Endothelial cell (in vitro differentiated cells): ENCODE data around the gene SWSAP1. TPM values are rescaled to one million over a fixed set of nuclear protein-coding genes. Genes with fewer than 3 reads are reported as not detected.
A peak's percentile ranks its signal among the peaks of the same experiment; 100 is the strongest.

Experiments
- DNase-seq: peaks from one replicate; pipeline ENCODE4 v3.0.0; 2021; ENCODE audit warnings: low spot score
- H3K27ac Mint-ChIP-seq: one replicate; pipeline ENCODE4 v1.8.0; 2021; ENCODE audit warnings: mixed read lengths, inconsistent platforms; ENCODE audit not compliant: unreplicated experiment
- H3K27me3 Mint-ChIP-seq: one replicate; pipeline ENCODE4 v1.8.0; 2021; ENCODE audit warnings: mild to moderate bottlenecking, moderate library complexity, mixed read lengths, inconsistent platforms; ENCODE audit not compliant: unreplicated experiment
- H3K36me3 Mint-ChIP-seq: one replicate; pipeline ENCODE4 v1.8.0; 2021; ENCODE audit warnings: mild to moderate bottlenecking, low read depth, mixed read lengths, inconsistent platforms; ENCODE audit not compliant: unreplicated experiment
- H3K4me1 Mint-ChIP-seq: one replicate; pipeline ENCODE4 v1.8.0; 2021; ENCODE audit warnings: mild to moderate bottlenecking, mixed read lengths, inconsistent platforms; ENCODE audit not compliant: unreplicated experiment
- H3K4me3 Mint-ChIP-seq: one replicate; pipeline ENCODE4 v1.8.0; 2021; ENCODE audit warnings: mild to moderate bottlenecking, mixed read lengths, inconsistent platforms; ENCODE audit not compliant: unreplicated experiment
- H3K9me3 Mint-ChIP-seq: one replicate; pipeline ENCODE4 v1.8.0; 2021; ENCODE audit warnings: mixed read lengths, inconsistent platforms; ENCODE audit not compliant: unreplicated experiment
- CTCF ChIP-seq: fragments of 200-600 bp; sonication (generic); IDR thresholded peaks from one replicate; pipeline ENCODE4 v1.5.0; 2021; ENCODE audit warnings: antibody characterized with exemption; ENCODE audit not compliant: unreplicated experiment
- long read RNA-seq: library from polyadenylated mRNA; unstranded; transcript quantifications from one replicate; pipeline ENCODE4 v2.0.0, GENCODE V29; 2020; ENCODE audit not compliant: unreplicated experiment
- total RNA-seq: library from RNA; stranded (reverse); fragmentation: NEBNext Ultra II Directional; extraction: Animal tissue kit (Norgen Biotek cat#: 25700); gene quantifications from one replicate; pipeline ENCODE4 v1.2.1, GENCODE V29; 2021; ENCODE audit not compliant: unreplicated experiment

The SWSAP1 gene
- total RNA-seq: 3.3 TPM
- long read RNA-seq, transcript SWSAP1-201 (2 exons, 1,684 nt): major isoform, 6 of 6 reads
- long read RNA-seq, partial matches to known transcripts: 0 of 6 reads
- long read RNA-seq, other reads (novel, unspliced or antisense): 0 of 6 reads

- no peaks in the 10 kb centered on the region for H3K9me3 Mint-ChIP-seq
- H3K27me3 Mint-ChIP-seq: peaks cover 14% of the 10 kb centered on the region
- H3K36me3 Mint-ChIP-seq: peaks cover 10% of the 10 kb centered on the region
- H3K4me1 Mint-ChIP-seq: peaks cover 13% of the 10 kb centered on the region
- DNase-seq: peak; percentile 94
- TF ChIP-seq CTCF: no peak
- H3K4me3 Mint-ChIP-seq: no peak within 1 kb of the TSS
- H3K27ac Mint-ChIP-seq: no peak within 1 kb of the TSS
These were observed at the start of gene SWSAP1 for GRCh38 chr19:11374433-11375142. SWSAP1 (plus strand) TSS chr19:11374666; CDS start chr19:11374681, 15 bp downstream.

- peaks cover 2% of the 10 kb centered on the region for H3K27me3 Mint-ChIP-seq
- no peak overlapping the region for H3K27ac Mint-ChIP-seq
- no peak for DNase-seq
- H3K4me1 Mint-ChIP-seq: peaks cover 26% of the 10 kb centered on the region
- H3K9me3 Mint-ChIP-seq: no peaks in the 10 kb centered on the region
- H3K4me3 Mint-ChIP-seq: peak overlapping the region; percentile 47
- peaks cover 5% of the 10 kb centered on the region for H3K36me3 Mint-ChIP-seq
- TF ChIP-seq CTCF: no peak
These were observed 49.6 kb upstream of the SWSAP1 start for GRCh38 chr19:11324748-11325389.

GRCh38 chr19:11325544-11325943 lies 48.9 kb upstream of the SWSAP1 start:
- Mint-ChIP-seq H3K9me3 (no peaks in the 10 kb centered on the region), H3K27me3 (peaks cover 2% of the 10 kb centered on the region), H3K36me3 (peaks cover 5% of the 10 kb centered on the region)

GRCh38 chr19:11330127-11330526 lies 44.3 kb upstream of the SWSAP1 start:
- no peak for TF ChIP-seq CTCF
- Mint-ChIP-seq H3K4me1 (no peaks in the 10 kb centered on the region), H3K36me3 (peaks cover 20% of the 10 kb centered on the region), H3K4me3 (no peak overlapping the region), H3K9me3 (no peaks in the 10 kb centered on the region), H3K27me3 (no peaks in the 10 kb centered on the region), H3K27ac (no peak overlapping the region)
- no peak for DNase-seq

More at GRCh38 chr19:11325544-11325943, 48.9 kb upstream of the SWSAP1 start:
- Mint-ChIP-seq H3K4me3 (no peak overlapping the region), H3K4me1 (peaks cover 24% of the 10 kb centered on the region), H3K27ac (no peak overlapping the region)
- DNase-seq: no peak
- TF ChIP-seq CTCF: no peak

- TF ChIP-seq CTCF: no peak
- no peak for DNase-seq
- Mint-ChIP-seq H3K9me3 (no peaks in the 10 kb centered on the region), H3K4me1 (no peaks in the 10 kb centered on the region), H3K4me3 (peak overlapping the region; percentile 27), H3K36me3 (peaks cover 30% of the 10 kb centered on the region), H3K27ac (peak overlapping the region; percentile 31), H3K27me3 (peaks cover 2% of the 10 kb centered on the region)
These were observed 43.0 kb upstream of the SWSAP1 start for GRCh38 chr19:11331502-11331901.
